Stomach (tissue), 4 donors: ENCODE results near the gene CACNA2D4.

Source experiments
- POLR2A ChIP-seq, 4 donors: fragments of 450-650 bp; IDR thresholded peaks; one replicate each; pipeline ENCODE4 v1.6.1; 2016; ENCODE audit warnings: antibody characterized with exemption in 4 of 4, control low read depth in 2 of 4, mild to moderate bottlenecking in 1 of 4, moderate library complexity in 1 of 4
- TF ChIP-seq, protein P1 (sequence below), 7 experiments: fragments of 450-650 bp in 4 of 7; fragments of 200-600 bp in 3 of 7; sonication (generic) in 3 of 7; IDR thresholded peaks; one replicate each; pipeline ENCODE4 v1.5.1; 2016 to 2019; ENCODE audit warnings: antibody characterized with exemption in 7 of 7, control low read depth in 2 of 7, mild to moderate bottlenecking in 1 of 7

- no peak for TF ChIP-seq POLR2A (IDR thresholded peaks at IDR 0.05)
- TF ChIP-seq, protein P1, sequence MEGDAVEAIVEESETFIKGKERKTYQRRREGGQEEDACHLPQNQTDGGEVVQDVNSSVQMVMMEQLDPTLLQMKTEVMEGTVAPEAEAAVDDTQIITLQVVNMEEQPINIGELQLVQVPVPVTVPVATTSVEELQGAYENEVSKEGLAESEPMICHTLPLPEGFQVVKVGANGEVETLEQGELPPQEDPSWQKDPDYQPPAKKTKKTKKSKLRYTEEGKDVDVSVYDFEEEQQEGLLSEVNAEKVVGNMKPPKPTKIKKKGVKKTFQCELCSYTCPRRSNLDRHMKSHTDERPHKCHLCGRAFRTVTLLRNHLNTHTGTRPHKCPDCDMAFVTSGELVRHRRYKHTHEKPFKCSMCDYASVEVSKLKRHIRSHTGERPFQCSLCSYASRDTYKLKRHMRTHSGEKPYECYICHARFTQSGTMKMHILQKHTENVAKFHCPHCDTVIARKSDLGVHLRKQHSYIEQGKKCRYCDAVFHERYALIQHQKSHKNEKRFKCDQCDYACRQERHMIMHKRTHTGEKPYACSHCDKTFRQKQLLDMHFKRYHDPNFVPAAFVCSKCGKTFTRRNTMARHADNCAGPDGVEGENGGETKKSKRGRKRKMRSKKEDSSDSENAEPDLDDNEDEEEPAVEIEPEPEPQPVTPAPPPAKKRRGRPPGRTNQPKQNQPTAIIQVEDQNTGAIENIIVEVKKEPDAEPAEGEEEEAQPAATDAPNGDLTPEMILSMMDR (IDR thresholded peaks at IDR 0.05), result no peak
These were observed 33.3 kb downstream of the CACNA2D4 start for GRCh38 chr12:1885082-1885596.
